ENCODE results near the gene METRNL.

METRNL gene

GRCh38 chr17:83067718-83068261 is 11.6 kb upstream of the METRNL start:
- no peak for DNase-seq

- DNase-seq, result no peak
Observed at GRCh38 chr17:83068641-83069570, 10.5 kb upstream of the METRNL start.

GRCh38 chr17:83069571-83069906 is 9.9 kb upstream of the METRNL start:
- no peak for DNase-seq

- no peak for DNase-seq
Observed at GRCh38 chr17:83069931-83070742, 9.3 kb upstream of the METRNL start.

DNA sequence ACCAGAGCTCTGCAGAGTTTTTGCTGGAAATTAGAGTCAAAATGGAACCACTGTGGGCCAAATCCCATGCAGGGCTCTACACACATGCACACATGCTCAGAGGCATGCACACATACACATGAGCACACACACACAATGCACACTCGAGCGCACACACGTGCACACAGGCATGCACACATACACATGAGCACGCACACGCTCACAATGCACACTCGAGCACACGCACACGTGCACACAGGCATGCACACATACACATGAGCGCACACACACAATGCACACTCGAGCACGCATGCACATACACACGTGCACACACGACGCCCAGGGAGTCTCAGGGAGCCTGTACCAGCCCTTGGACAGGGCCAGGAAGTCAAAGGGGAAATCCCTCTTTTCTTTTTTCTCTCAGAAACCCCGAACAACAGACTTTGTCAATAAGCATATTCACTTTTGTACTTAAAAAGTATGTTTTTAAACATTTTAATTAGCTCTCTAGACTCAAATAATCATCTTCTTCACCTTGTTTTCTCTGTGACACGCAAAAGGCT is 8.5 kb upstream of the METRNL start:
- DNase-seq, result no peak

GRCh38 chr17:83071365-83071764 is 8.0 kb upstream of the METRNL start:
- DNase-seq, result no peak

DNA sequence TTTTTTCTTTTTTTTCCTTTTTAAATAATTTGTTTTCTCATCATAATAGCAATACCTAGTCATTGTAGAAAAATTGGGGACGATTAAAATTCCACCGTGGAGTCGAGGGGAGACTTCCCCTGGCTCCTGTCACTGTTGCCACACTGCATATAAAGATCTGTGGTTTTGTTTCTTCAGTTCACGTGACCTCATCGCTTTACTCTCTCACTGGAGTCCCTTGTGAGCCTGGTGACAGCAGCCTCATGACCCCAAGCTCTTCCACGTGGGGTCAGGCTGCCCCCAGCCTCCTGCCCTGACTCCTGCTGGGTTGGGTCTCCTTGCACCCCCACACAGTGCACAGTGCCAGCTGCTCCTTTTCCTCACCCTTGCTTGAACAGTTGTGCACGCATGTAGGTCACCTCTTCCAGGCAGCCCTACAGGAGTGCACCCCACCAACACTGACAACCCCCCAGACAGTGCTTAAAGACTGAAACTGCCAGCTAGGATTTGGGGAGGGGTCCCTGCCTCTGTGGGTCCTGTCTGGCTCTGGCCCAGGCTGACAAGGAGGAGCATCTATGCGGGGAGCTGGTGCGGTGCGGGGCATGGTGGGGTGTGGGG is 7.3 kb upstream of the METRNL start:
- no peak for DNase-seq

GRCh38 chr17:83072600-83073358 is 6.6 kb upstream of the METRNL start:
- no peak for DNase-seq

GRCh38 chr17:83073389-83074063 is 5.9 kb upstream of the METRNL start:
- DNase-seq, result no peak

DNA sequence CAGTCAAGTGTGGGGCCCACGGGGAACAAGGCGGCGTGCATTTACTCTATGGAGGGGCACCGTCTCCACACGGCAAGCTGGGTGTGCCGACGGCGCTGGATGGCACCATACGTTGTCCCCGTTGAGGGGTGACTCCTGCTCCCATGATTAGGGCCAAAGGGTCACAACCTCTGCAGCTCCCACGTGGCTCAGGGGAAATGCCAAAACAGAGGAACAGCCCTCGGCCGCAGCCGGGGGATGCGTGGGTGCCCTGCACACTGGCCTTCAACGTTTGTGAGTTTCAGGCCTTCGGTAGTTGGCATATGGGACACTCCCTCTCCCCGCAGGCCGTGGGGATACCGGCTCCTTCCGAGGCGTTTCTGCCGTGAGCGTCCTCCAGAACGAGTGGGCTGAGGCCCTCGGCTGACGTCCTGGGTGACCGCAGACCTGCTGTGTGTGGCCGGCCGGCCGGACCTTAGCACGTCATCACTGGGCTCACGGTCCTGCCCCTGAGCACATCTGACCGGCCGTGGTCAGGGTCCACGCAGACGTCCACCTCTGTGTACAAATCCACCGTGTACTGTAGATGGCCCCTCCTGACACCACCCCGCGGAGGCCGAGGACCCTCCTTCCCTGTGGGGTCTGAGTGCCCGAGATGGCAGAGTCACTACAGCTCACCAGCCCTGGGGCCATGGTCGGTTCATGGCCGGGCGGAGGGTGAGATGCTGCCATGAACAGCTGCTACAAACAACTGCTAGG is 4.8 kb upstream of the METRNL start:
- no peak for DNase-seq

GRCh38 chr17:83075270-83075880 is 4.0 kb upstream of the METRNL start:
- no peak for DNase-seq

- DNase-seq, result no peak
Observed at GRCh38 chr17:83076938-83077337, 2.5 kb upstream of the METRNL start.

DNA sequence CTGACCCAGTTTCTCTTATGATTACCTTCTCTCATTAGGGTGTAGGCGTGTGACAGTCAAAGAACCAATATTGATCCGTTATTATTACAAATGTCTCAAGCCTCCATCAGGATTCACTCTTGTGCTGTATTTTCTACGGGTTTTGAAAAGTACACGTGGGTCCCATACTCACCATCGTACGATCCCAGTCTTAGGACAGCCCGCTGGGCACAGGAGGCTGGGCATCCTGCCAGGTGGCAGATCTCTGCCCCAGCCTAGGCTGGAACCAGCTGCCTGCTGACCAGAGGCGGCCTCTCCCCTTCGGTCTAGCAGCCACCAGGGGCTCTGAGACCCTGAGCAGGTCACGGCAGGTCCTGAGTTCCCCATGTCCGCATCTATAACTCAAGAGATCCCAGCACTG is 2.0 kb upstream of the METRNL start:
- no peak for DNase-seq

GRCh38 chr17:83077939-83078338 is 1.5 kb upstream of the METRNL start:
- no peak for DNase-seq

DNA sequence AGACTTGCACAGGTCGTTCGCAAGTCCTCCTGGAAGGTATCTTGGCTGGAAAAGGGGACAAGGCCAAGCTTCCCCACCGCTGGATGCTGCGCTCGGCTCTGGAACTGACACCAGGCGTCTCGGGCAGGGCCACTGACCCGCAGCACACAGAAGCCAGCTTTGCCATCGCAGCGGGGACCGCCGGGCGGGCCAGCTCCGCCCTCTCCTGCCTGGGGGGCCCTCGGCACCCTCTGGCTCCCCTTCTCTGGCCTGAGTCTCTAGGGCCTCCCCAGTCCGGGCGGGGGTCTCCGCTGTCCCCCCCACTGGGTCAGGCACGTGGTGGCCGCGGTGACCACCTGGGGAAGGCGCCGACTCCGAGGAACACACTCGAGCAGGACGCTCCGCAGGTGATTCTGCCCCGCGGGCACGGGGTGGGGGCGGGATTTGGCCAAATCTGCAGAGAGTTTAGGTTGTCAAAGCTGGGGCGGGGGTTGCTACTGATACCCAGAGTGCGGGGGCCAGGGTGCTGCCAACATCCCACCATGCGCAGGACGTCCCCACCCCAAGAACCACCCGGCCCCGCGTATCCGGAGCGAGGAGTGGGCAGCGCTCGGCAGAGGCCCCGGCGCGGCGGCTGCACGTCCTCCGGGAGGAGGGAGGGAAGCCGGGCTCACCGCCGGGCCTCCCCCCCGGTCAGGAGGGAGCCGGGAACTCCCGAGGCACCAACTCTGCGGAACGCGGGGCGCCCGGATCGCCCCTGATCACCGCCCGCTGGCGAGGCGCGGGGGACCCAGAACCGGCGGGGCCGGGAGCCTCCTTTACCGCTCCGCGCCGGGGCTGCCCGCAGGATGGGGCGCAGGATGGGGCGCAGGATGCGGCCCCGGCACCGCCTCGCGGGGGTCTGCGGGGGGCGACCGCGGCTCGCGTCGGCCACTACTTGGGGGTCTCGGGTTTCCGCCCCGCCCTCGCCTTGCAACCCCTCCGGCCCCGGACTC is 744 bp upstream of the METRNL start:
- peak; percentile 49 for DNase-seq

GRCh38 chr17:83079766-83080578 is 563 bp downstream of the METRNL start:
- DNase-seq, result peak; percentile 42

DNA sequence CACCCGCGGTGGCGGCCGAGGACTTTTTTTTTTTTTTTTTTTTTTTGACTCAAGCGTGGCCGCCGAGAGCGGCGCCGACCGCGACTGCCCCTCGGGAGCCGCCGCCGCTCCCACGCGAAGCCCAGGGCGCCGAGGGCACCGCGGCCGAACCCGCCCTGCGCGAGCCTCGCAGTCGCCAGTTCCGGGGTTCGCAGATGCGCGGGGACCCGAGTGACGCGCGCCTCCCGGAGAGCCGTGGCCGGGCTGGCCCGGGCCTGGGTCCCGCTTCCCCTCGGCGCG is 1.1 kb downstream of the METRNL start:
- DNase-seq, result no peak

- peak; percentile 64 for DNase-seq
Observed at GRCh38 chr17:83080858-83081683, 1.7 kb downstream of the METRNL start.
